Measurements from ENCODE around the gene MYO1H.
A peak's percentile ranks its signal among the peaks of the same experiment; 100 is the strongest.
"Not testable (repeated sequence)": the region's sequence is repeated elsewhere in the genome, so short reads cannot be mapped to it uniquely, and the experiment has no call there.

MYO1H gene

GRCh38 chr12:109421355-109422087 lies 73.8 kb downstream of the MYO1H start:
- DNase-seq (ENCODE audit: low read depth, low spot score), result no peak

DNA sequence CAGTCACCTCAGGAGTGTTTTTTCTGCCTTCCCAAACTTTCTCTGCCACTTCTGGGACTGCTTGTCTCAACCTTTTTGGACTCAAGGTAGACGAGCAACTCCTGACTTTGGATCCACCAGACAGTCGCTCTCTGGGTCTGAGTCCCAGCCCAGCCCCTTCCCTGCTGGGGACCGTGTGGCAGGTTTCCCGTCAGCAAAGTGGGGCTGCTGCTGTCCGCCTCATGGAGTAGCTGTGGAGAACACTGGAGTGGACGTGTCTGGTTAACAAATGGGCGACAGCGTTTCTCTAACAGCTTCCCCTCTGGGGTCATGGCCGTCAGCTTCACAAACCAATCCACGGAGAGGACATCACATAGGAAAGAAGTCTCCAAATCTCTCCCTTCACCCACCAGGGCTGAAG lies 74.6 kb downstream of the MYO1H start:
- no peak for DNase-seq (ENCODE audit: low read depth, low spot score)

GRCh38 chr12:109423392-109423791 lies 75.7 kb downstream of the MYO1H start:
- no peak for DNase-seq (ENCODE audit: low read depth, low spot score)

- DNase-seq (ENCODE audit: low read depth, low spot score), result peak; percentile 52
Measured at GRCh38 chr12:109428037-109428629, 80.4 kb downstream of the MYO1H start.

- DNase-seq (ENCODE audit: low read depth, low spot score), result not testable (repeated sequence)
Measured at GRCh38 chr12:109428804-109429203, 81.1 kb downstream of the MYO1H start.

GRCh38 chr12:109430244-109430643 lies 82.5 kb downstream of the MYO1H start:
- DNase-seq (ENCODE audit: low read depth, low spot score), result no peak

GRCh38 chr12:109432431-109432830 lies 84.7 kb downstream of the MYO1H start:
- no peak for DNase-seq (ENCODE audit: low read depth, low spot score)

DNA sequence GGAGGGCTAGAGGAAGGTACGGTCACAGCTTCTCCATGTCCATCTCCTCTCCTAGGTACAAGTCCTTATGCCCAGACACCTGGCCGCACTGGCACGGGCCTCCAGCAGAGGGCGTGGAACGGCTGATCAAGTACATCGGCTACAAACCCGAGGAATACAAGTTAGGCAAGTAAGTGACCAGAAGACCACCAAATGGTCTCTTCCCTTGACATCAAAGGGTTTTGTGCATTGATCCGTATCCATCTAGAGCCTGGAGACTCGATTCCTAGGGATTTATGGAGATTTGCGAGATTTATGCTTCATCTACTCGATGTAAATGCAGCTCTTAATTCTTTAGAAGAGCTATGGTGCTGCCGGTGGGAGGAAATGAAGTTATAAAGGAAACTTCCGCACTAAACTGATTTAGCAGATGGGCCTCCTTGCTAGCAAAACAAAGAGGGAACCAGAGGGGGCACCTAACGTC lies 85.2 kb downstream of the MYO1H start:
- peak; percentile 60 for DNase-seq (ENCODE audit: low read depth, low spot score)

GRCh38 chr12:109433618-109434017 lies 85.9 kb downstream of the MYO1H start:
- DNase-seq (ENCODE audit: low read depth, low spot score), result no peak

- no peak for DNase-seq (ENCODE audit: low read depth, low spot score)
Measured at GRCh38 chr12:109434582-109434981, 86.9 kb downstream of the MYO1H start.

DNA sequence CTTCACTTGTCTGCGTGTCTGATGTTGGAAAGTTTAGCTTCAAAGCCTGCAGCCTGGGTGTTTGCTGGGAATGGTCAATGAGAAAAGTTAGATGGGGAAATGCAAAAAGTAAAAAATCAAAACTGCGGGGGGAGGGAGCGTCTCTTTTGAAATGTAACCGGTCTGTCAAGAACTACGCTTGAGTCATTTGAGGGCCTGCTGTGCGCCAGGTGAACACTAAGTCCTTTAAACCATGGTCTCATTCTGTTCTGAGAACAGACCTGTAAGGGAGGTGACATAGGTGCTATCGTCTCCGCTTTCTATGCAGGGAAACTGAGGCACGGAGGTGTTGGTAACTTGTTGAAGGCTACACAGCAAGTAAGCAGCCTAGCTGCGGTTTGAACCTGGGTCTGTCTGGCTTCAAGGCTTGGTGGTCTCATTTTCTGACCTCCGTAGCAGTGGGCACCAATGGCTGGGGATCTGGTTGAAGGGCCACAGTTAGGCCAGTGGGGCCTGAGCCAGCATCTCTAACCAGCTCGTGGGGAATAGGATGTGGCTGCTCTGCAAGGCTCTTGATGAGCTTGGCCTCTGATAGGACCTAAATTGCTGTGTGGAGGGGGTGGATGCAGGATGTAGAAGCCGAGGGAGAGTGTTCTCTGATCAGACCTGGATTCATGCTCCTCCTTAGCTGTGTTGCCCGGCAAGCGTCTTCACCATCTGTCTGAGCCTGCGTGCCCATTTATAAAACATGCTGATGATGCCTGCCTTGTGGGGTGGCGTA lies 87.9 kb downstream of the MYO1H start:
- DNase-seq (ENCODE audit: low read depth, low spot score), result no peak

DNA sequence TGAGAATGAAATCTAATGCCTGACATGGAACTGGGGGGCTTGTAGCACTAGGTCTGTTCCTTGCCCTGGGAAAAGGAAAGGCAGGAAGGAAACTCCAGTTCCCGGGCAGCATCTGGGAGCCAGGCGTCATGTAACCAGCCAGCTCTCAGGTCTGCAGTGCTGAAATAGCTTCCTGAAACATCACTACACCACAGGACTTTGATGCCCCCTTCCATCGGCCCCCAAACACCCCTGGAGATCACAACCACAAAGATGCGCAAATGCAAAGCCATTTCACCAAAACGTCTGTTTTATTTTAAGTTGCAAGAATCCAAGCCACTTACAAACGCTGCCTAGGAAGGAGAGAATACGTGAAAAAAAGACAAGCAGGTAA lies 88.5 kb downstream of the MYO1H start:
- DNase-seq (ENCODE audit: low read depth, low spot score), result no peak

DNA sequence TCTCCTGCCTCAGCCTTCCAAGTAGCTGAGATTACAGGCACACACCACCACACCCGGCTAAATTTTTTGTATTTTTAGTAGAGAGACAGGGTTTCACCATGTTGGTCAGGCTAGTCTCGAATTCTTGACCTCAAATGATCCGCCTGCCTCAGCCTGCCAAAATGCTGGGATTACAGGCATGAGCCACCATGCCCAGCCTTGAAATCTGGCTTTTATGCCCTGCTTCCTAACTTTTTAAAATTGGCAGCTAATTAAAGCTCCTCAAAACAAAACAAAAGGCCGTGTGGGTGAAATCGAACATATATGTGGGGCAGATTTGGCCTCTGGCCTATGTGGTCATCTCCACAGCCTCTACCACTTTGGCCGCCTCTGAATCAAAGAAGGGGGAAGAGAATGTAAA lies 91.5 kb downstream of the MYO1H start:
- no peak for DNase-seq (ENCODE audit: low read depth, low spot score)

DNA sequence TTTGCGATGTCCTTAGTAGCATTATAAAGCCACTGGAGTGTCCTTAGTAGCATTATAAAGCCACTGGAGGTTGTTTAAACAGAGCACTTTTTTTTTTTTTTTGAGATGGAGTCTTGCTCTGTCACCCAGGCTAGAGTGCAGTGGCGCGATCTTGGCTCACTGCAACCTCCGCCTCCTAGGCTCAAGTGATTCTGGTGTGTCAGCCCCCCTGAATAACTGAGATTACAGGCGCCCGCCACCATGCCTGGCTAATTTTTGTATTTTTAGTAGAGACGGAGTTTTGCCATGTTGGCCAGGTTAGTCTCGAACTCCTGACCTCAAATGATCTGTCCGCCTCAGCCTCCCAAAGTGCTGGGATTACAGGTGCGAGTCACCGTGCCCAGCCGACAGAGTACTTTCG lies 92.3 kb downstream of the MYO1H start:
- not testable (repeated sequence) for DNase-seq (ENCODE audit: low read depth, low spot score)

GRCh38 chr12:109440851-109441490 lies 93.3 kb downstream of the MYO1H start:
- no peak for DNase-seq (ENCODE audit: low read depth, low spot score)

- DNase-seq (ENCODE audit: low read depth, low spot score), result no peak
Measured at GRCh38 chr12:109443794-109444193, 96.1 kb downstream of the MYO1H start.

- no peak for DNase-seq (ENCODE audit: low read depth, low spot score)
Measured at GRCh38 chr12:109444259-109444658, 96.6 kb downstream of the MYO1H start.

GRCh38 chr12:109445191-109445609 lies 97.5 kb downstream of the MYO1H start:
- DNase-seq (ENCODE audit: low read depth, low spot score), result no peak

GRCh38 chr12:109446869-109447268 lies 99.2 kb downstream of the MYO1H start:
- no peak for DNase-seq (ENCODE audit: low read depth, low spot score)

- no peak for DNase-seq (ENCODE audit: low read depth, low spot score)
Measured at GRCh38 chr12:109447482-109447881, 99.8 kb downstream of the MYO1H start.

- DNase-seq (ENCODE audit: low read depth, low spot score), result no peak
Measured at GRCh38 chr12:109448272-109448671, 100.6 kb downstream of the MYO1H start.

- DNase-seq (ENCODE audit: low read depth, low spot score), result no peak
Measured at GRCh38 chr12:109448707-109449390, 101.1 kb downstream of the MYO1H start.
